ENCODE measurements around the gene PIGBOS1. TPM values are rescaled to one million over a fixed set of nuclear protein-coding genes. Genes with fewer than 3 reads are reported as not detected.
"Not testable (repeated sequence)": the region's sequence is repeated elsewhere in the genome, so short reads cannot be mapped to it uniquely, and the experiment has no call there.

The PIGBOS1 gene
- total RNA-seq, 1 experiment from 2014 or later, result 8.6 TPM

DNA sequence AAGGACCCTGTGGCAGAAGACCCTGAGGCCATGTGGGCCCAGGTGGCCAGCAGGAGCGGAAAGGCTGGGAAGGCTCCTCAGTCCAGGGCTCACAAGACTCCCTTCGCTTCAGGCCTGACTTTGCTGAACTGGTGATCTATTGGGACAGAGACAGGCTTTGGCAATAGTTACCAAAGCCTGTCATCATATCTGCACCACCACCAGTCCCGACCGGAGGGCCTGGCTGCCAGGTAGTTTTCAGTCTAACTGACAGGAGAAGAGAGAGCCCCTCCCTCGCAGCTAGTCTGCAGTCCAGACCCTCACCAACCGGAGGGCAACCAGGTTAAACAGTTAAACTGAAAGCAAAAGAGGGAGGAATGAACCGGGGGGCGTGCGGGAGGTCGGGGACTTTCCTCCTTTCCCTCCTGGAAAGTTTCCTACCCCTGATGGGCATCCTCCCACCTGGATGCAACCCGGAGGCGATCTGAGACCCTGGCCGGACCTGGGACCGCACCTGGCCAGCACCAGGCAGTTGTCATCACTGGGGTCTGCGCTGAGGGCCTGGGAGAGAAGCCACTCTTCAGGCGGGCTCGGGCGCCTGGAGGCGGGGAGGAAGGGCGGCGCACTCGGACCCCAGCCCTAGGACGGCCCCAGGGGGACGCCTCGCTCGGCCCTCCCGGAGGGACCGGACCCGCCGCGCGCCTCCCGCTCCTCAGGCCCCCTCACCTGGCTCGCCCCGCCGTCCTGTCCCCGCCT, 29.7 kb downstream of the PIGBOS1 start:
- TF ChIP-seq EZH2phosphoT487 (IDR thresholded peaks at IDR 0.05; ENCODE audit: borderline replicate concordance, low read length) (no peak), EZH2 (IDR thresholded peaks at IDR 0.05; ENCODE audit: low read length, unreplicated experiment) (no peak)
- TF ChIP-seq, protein P1, sequence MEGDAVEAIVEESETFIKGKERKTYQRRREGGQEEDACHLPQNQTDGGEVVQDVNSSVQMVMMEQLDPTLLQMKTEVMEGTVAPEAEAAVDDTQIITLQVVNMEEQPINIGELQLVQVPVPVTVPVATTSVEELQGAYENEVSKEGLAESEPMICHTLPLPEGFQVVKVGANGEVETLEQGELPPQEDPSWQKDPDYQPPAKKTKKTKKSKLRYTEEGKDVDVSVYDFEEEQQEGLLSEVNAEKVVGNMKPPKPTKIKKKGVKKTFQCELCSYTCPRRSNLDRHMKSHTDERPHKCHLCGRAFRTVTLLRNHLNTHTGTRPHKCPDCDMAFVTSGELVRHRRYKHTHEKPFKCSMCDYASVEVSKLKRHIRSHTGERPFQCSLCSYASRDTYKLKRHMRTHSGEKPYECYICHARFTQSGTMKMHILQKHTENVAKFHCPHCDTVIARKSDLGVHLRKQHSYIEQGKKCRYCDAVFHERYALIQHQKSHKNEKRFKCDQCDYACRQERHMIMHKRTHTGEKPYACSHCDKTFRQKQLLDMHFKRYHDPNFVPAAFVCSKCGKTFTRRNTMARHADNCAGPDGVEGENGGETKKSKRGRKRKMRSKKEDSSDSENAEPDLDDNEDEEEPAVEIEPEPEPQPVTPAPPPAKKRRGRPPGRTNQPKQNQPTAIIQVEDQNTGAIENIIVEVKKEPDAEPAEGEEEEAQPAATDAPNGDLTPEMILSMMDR (conservative IDR thresholded peaks at IDR 0.05; ENCODE audit: low read depth, low read length), result no peak
- ATAC-seq, result peak; percentile 32
- Histone ChIP-seq H3F3A (ENCODE audit: low read length, unreplicated experiment) (no peaks in the 10 kb centered on the region), H3K36me3 (ENCODE audit: low read depth, low read length) (no peaks in the 10 kb centered on the region), H3K79me2 (ENCODE audit: low read length) (no peaks in the 10 kb centered on the region; the same call in 1 of the 2 replicates), H4K20me1 (ENCODE audit: low read length) (no peaks in the 10 kb centered on the region), H3K4me3 (ENCODE audit: low read length) (peak overlapping the region; percentile 98), H3K9me2 (replicated peaks; ENCODE audit: low read length) (no peaks in the 10 kb centered on the region), H3K27ac (ENCODE audit: low read length) (no peak overlapping the region), H3K9me3 (ENCODE audit: low read length) (no peaks in the 10 kb centered on the region), H3K4me2 (ENCODE audit: low read length) (peak overlapping the region; percentile 86), H3K4me1 (ENCODE audit: insufficient read depth, low read length) (peaks cover 10% of the 10 kb centered on the region; the same call in 1 of the 2 replicates), H3K27me3 (ENCODE audit: low read length) (no peaks in the 10 kb centered on the region), H2AFZ (ENCODE audit: low read length) (peak overlapping the region; percentile 99), H3K9ac (ENCODE audit: low read length) (peak overlapping the region; percentile 87)
- intact Hi-C loops (cut with micrococcal nuclease), result no loop called here
- ChIA-PET CTCF (no interaction called here), POLR2A (ENCODE audit: unreplicated experiment) (no interaction called here)
- BruUV-seq (replicated peaks), result TSS peak; percentile 21
- peak; percentile 40 for DNase-seq

DNA sequence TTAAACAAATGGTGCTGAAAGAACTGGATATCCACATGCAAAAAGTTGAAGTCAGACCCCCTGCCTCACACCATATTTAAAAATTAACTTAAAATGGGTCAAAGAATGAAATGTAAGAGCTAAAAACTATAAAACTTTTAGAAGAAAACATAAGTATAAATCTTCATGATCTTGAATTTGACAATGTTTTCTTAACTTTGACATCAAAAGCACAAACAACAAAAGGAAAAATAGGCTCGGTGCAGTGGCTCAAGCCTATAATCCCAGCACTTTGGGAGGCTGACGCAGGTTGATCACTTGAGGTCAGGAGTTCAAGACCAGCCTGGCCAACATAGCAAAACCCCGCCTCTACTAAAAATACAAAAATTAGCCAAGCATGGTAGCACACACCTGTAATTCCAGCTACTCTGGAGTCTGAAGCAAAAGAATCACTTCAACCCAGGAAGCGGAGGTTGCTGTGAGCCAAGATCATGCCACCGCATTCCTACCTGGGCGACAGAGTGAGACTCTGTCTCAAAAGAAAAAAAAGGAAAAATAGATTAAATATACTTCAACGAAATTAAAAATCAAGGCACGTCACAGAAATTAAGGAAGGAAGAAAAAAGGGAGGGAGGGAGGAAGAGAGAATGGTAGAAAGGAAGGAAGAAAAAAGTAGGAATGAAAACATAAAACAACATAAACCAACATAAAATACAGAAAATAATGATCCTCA, 30.8 kb downstream of the PIGBOS1 start:
- intact Hi-C loops (cut with micrococcal nuclease), result no loop called here
- POLR2A ChIA-PET (ENCODE audit: unreplicated experiment), result no interaction called here

DNA sequence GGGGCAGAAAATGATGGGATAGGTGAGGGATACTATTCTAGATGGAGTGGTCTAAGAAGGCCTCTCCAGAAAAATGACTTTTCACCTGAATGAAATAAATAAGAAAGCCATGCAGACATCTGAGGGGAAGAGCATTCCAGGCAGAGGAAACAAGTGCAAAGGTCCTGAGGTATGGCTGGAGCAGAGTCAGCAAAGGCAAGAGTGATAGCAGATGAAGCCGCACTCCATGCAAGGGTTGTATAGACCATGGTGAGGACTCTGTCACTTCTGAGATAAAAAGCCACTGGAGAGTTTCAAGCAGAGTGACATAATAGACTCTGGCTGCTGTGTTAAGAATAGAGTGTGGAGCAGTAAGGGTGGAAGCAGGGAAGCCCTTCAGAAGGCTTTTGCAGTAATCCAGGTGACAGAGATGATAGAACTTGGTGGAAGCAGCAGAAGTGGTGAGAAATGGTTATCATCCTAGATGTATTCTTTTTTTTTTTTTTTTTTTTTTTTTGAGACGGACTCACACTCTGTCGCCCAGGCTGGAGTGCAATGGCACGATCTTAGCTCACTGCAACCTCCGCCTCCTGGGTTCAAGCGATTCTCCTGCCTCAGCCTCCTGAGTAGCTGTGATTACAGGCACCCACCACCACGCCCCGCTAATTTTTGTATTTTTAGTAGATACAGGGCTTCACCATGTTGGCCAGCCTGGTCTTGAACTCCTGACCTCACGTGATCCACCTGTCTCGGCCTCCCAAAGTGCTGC, 32.3 kb downstream of the PIGBOS1 start:
- H3K27ac ChIP-seq (ENCODE audit: low read length); H3K36me3 ChIP-seq (ENCODE audit: low read depth, low read length); POLR2A ChIA-PET (ENCODE audit: unreplicated experiment); H4K20me1 ChIP-seq (ENCODE audit: low read length); BruUV-seq (replicated peaks); ATAC-seq; H2AFZ ChIP-seq (ENCODE audit: low read length); H3K79me2 ChIP-seq (ENCODE audit: low read length); H3F3A ChIP-seq (ENCODE audit: low read length, unreplicated experiment); H3K9ac ChIP-seq (ENCODE audit: low read length); intact Hi-C loops (cut with micrococcal nuclease); CTCF ChIA-PET; DNase-seq; H3K9me2 ChIP-seq (replicated peaks; ENCODE audit: low read length); H3K4me3 ChIP-seq (ENCODE audit: low read length); H3K9me3 ChIP-seq (ENCODE audit: low read length); H3K27me3 ChIP-seq (ENCODE audit: low read length); H3K4me2 ChIP-seq (ENCODE audit: low read length): not testable (repeated sequence)
- H3K4me1 ChIP-seq (ENCODE audit: insufficient read depth, low read length), result peaks cover 22% of the 10 kb centered on the region

More for the DNA sequence above, 30.8 kb downstream of the PIGBOS1 start:
- no peak for ATAC-seq
- H3K9me3 ChIP-seq (ENCODE audit: low read length), result no peaks in the 10 kb centered on the region
- no peaks in the 10 kb centered on the region for H3F3A ChIP-seq (ENCODE audit: low read length, unreplicated experiment)
- CTCF ChIA-PET, result interaction anchor here (0.6 kb wide), 1 partner anchor 71 kb away, joined by 4 read pairs; no protein-coding TSS in a partner anchor
- peaks cover 10% of the 10 kb centered on the region; the same call in 1 of the 2 replicates for H3K4me1 ChIP-seq (ENCODE audit: insufficient read depth, low read length)
- H2AFZ ChIP-seq (ENCODE audit: low read length), result no peak overlapping the region
- peak overlapping the region; percentile 98 for H3K4me3 ChIP-seq (ENCODE audit: low read length)
- TF ChIP-seq EZH2 (IDR thresholded peaks at IDR 0.05; ENCODE audit: low read length, unreplicated experiment), result no peak
- TF ChIP-seq, protein P1 (conservative IDR thresholded peaks at IDR 0.05; ENCODE audit: low read depth, low read length), result no peak
- no peak for TF ChIP-seq EZH2phosphoT487 (IDR thresholded peaks at IDR 0.05; ENCODE audit: borderline replicate concordance, low read length)
- peak overlapping the region; percentile 86 for H3K4me2 ChIP-seq (ENCODE audit: low read length)
- H3K27me3 ChIP-seq (ENCODE audit: low read length), result no peaks in the 10 kb centered on the region
- no peaks in the 10 kb centered on the region for H3K36me3 ChIP-seq (ENCODE audit: low read depth, low read length)
- no peaks in the 10 kb centered on the region; the same call in none of the 2 replicates for H3K79me2 ChIP-seq (ENCODE audit: low read length)
- H3K9me2 ChIP-seq (replicated peaks; ENCODE audit: low read length), result no peaks in the 10 kb centered on the region
- no peak overlapping the region for H3K27ac ChIP-seq (ENCODE audit: low read length)
- H4K20me1 ChIP-seq (ENCODE audit: low read length), result no peaks in the 10 kb centered on the region
- H3K9ac ChIP-seq (ENCODE audit: low read length), result no peak overlapping the region
- no TSS peak for BruUV-seq (replicated peaks)
- no peak for DNase-seq
